Caki2 (cell line): Measurements from ENCODE around the gene DNAH3. TPM values are rescaled to one million over a fixed set of nuclear protein-coding genes. Genes with fewer than 3 reads are reported as not detected.

Experiments
- DNase-seq: peaks from one replicate; pipeline ENCODE4 v3.0.0-alpha.2; 2015; ENCODE audit warnings: low read depth
- in situ Hi-C: cut with HindIII; loops from 2 replicates; pipeline ENCODE4 v1.10.0; 2016; ENCODE audit warnings: low sequenced_read_pairs, low pct_unique_long_range_greater_than_20kb, mixed read lengths
- total RNA-seq: library from RNA; depleted of rRNA; stranded (reverse); fragments of >200 nt; shearing (Covaris generic); gene quantifications from 2 replicates; pipeline ENCODE4 v1.2.3, GENCODE V29; 2014; ENCODE audit warnings: low replicate concordance

The DNAH3 gene
- total RNA-seq, 1 experiment from 2014 or later: 0.17 TPM

GRCh38 chr16:20906341-20907255 is 244.0 kb downstream of the DNAH3 start:
- in situ Hi-C loops: no loop called here
- no peak for DNase-seq

GRCh38 chr16:20905576-20905975 is 245.1 kb downstream of the DNAH3 start:
- DNase-seq: no peak
- in situ Hi-C loops: no loop called here

GRCh38 chr16:20904507-20905081 is 246.1 kb downstream of the DNAH3 start:
- DNase-seq: no peak
- in situ Hi-C loops: no loop called here

GRCh38 chr16:20903899-20904506 is 246.6 kb downstream of the DNAH3 start:
- no peak for DNase-seq
- in situ Hi-C loops: no loop called here

GRCh38 chr16:20903116-20903898 is 247.3 kb downstream of the DNAH3 start:
- no peak for DNase-seq

GRCh38 chr16:20902426-20902825 is 248.2 kb downstream of the DNAH3 start:
- DNase-seq: no peak
- in situ Hi-C loops: no loop called here

More at GRCh38 chr16:20903116-20903898, 247.3 kb downstream of the DNAH3 start:
- in situ Hi-C loops: no loop called here

GRCh38 chr16:20901436-20902112 is 249.1 kb downstream of the DNAH3 start:
- peak; percentile 57 for DNase-seq
- in situ Hi-C loops: no loop called here

- in situ Hi-C loops: no loop called here
- DNase-seq: no peak
These were observed 249.6 kb downstream of the DNAH3 start for GRCh38 chr16:20901068-20901435.

GRCh38 chr16:20900299-20901067 is 250.2 kb downstream of the DNAH3 start, which contains the start of the genes DCUN1D3 and LYRM1:
DCUN1D3 (minus strand) TSS chr16:20900358; CDS start chr16:20862538, 37,820 bp downstream.
LYRM1 (plus strand) TSS chr16:20900771; CDS start chr16:20915556, 14,785 bp downstream.
- in situ Hi-C loops: no loop called here
- peak; percentile 98 for DNase-seq

GRCh38 chr16:20899477-20900298 is 251.0 kb downstream of the DNAH3 start:
- DNase-seq: peak; percentile 48

GRCh38 chr16:20899071-20899470 is 251.6 kb downstream of the DNAH3 start:
- no peak for DNase-seq
- in situ Hi-C loops: no loop called here

More at GRCh38 chr16:20899477-20900298, 251.0 kb downstream of the DNAH3 start:
- in situ Hi-C loops: no loop called here

- no peak for DNase-seq
- in situ Hi-C loops: no loop called here
These were observed 252.7 kb downstream of the DNAH3 start for GRCh38 chr16:20897922-20898321.

GRCh38 chr16:20897253-20897897 is 253.3 kb downstream of the DNAH3 start:
- no peak for DNase-seq
- in situ Hi-C loops: no loop called here

GRCh38 chr16:20894388-20894787 is 256.3 kb downstream of the DNAH3 start:
- in situ Hi-C loops: no loop called here
- DNase-seq: no peak

- in situ Hi-C loops: no loop called here
- no peak for DNase-seq
These were observed 260.9 kb downstream of the DNAH3 start for GRCh38 chr16:20889625-20890275.
